ENCODE data around the gene CNN2. TPM values are rescaled to one million over a fixed set of nuclear protein-coding genes. Genes with fewer than 3 reads are reported as not detected.

Gene CNN2
- polyA plus RNA-seq, 1 donor from 2014 or later, result 42.8 TPM

DNA sequence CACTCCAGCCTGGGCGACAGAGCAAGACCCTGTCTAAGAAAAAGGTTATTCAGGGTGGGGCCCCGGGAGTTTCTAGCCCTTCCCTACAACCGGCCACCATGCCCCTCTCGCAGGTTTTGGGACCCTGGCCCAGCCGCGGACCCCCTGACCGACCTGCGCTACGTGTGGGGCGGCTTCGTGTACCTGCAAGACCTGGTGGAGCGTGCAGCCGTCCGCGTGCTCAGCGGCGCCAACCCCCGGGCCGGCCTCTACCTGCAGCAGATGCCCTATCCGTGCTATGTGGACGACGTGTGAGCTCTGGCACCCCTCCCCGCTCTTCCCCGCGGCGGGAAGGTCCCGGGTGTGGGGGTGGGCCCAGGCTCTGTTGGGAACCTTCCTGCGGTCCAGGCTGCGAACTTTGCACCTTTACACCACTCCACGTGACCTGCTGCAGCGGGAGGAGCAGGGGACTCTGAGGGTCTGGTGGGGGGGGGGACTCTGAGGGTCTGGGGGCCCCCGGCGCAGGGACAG is 19.8 kb downstream of the CNN2 start:
- H3K4me2 ChIP-seq (ENCODE audit: low read length), result no peak overlapping the region
- H3K9ac ChIP-seq (ENCODE audit: low read length), result no peak overlapping the region
- no peaks in the 10 kb centered on the region for H3K9me3 ChIP-seq (ENCODE audit: low read length)
- TF ChIP-seq EP300 (conservative IDR thresholded peaks at IDR 0.05; ENCODE audit: poor library complexity, severe bottlenecking) (no peak), RAD21 (conservative IDR thresholded peaks at IDR 0.05) (no peak), SMC3 (conservative IDR thresholded peaks at IDR 0.05; ENCODE audit: poor library complexity) (no peak), CTCF (IDR thresholded peaks at IDR 0.05; ENCODE audit: poor library complexity, severe bottlenecking) (no peak), POLR2AphosphoS5 (IDR thresholded peaks at IDR 0.05) (no peak), TAF1 (IDR thresholded peaks at IDR 0.05; ENCODE audit: low read depth) (no peak), MXI1 (conservative IDR thresholded peaks at IDR 0.05; ENCODE audit: poor library complexity, severe bottlenecking) (no peak)
- TF ChIP-seq, protein P1, sequence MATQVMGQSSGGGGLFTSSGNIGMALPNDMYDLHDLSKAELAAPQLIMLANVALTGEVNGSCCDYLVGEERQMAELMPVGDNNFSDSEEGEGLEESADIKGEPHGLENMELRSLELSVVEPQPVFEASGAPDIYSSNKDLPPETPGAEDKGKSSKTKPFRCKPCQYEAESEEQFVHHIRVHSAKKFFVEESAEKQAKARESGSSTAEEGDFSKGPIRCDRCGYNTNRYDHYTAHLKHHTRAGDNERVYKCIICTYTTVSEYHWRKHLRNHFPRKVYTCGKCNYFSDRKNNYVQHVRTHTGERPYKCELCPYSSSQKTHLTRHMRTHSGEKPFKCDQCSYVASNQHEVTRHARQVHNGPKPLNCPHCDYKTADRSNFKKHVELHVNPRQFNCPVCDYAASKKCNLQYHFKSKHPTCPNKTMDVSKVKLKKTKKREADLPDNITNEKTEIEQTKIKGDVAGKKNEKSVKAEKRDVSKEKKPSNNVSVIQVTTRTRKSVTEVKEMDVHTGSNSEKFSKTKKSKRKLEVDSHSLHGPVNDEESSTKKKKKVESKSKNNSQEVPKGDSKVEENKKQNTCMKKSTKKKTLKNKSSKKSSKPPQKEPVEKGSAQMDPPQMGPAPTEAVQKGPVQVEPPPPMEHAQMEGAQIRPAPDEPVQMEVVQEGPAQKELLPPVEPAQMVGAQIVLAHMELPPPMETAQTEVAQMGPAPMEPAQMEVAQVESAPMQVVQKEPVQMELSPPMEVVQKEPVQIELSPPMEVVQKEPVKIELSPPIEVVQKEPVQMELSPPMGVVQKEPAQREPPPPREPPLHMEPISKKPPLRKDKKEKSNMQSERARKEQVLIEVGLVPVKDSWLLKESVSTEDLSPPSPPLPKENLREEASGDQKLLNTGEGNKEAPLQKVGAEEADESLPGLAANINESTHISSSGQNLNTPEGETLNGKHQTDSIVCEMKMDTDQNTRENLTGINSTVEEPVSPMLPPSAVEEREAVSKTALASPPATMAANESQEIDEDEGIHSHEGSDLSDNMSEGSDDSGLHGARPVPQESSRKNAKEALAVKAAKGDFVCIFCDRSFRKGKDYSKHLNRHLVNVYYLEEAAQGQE (IDR thresholded peaks at IDR 0.05; ENCODE audit: borderline replicate concordance), result no peak
- no peak overlapping the region for H3K27ac ChIP-seq (ENCODE audit: low read length)
- no peaks in the 10 kb centered on the region for H4K20me1 ChIP-seq (ENCODE audit: insufficient read depth)
- no peaks in the 10 kb centered on the region for H3K27me3 ChIP-seq (ENCODE audit: insufficient read depth, low read depth, low read length)
- no peaks in the 10 kb centered on the region for H3K79me2 ChIP-seq (replicated peaks; ENCODE audit: insufficient read depth, low read length)
- no peak overlapping the region for H2AFZ ChIP-seq (ENCODE audit: low read depth, low read length)
- H3F3A ChIP-seq (ENCODE audit: insufficient read depth, low read length, poor library complexity, severe bottlenecking), result no peaks in the 10 kb centered on the region
- no peaks in the 10 kb centered on the region for H3K36me3 ChIP-seq (ENCODE audit: insufficient read depth, low read length)
- no peak overlapping the region for H3K4me3 ChIP-seq (ENCODE audit: low read length)
- no peaks in the 10 kb centered on the region for H3K9me2 ChIP-seq (ENCODE audit: insufficient read depth, low read length)

GRCh38 chr19:1046836-1047695 is 20.7 kb downstream of the CNN2 start:
- H3K4me2 ChIP-seq (ENCODE audit: low read length), result no peak overlapping the region
- no peak overlapping the region for H3K4me3 ChIP-seq (ENCODE audit: low read length)
- no peaks in the 10 kb centered on the region for H3K36me3 ChIP-seq (ENCODE audit: insufficient read depth, low read length)
- H3K27me3 ChIP-seq (ENCODE audit: insufficient read depth, low read depth, low read length), result no peaks in the 10 kb centered on the region
- H3K79me2 ChIP-seq (replicated peaks; ENCODE audit: insufficient read depth, low read length), result no peaks in the 10 kb centered on the region
- no peaks in the 10 kb centered on the region for H3K9me2 ChIP-seq (ENCODE audit: insufficient read depth, low read length)
- H3K9me3 ChIP-seq (ENCODE audit: low read length), result no peaks in the 10 kb centered on the region
- no peaks in the 10 kb centered on the region for H4K20me1 ChIP-seq (ENCODE audit: insufficient read depth)
- H2AFZ ChIP-seq (ENCODE audit: low read depth, low read length), result no peak overlapping the region
- no peak for TF ChIP-seq RAD21 (conservative IDR thresholded peaks at IDR 0.05)
- TF ChIP-seq CTCF (IDR thresholded peaks at IDR 0.05; ENCODE audit: poor library complexity, severe bottlenecking), result no peak
- no peak for TF ChIP-seq SMC3 (conservative IDR thresholded peaks at IDR 0.05; ENCODE audit: poor library complexity)
- no peak for TF ChIP-seq EP300 (conservative IDR thresholded peaks at IDR 0.05; ENCODE audit: poor library complexity, severe bottlenecking)
- no peak for TF ChIP-seq TAF1 (IDR thresholded peaks at IDR 0.05; ENCODE audit: low read depth)
- TF ChIP-seq EZH2 (IDR thresholded peaks at IDR 0.05; ENCODE audit: borderline replicate concordance, insufficient read depth, low read length, poor library complexity, severe bottlenecking), result no peak
- no peak for TF ChIP-seq MXI1 (conservative IDR thresholded peaks at IDR 0.05; ENCODE audit: poor library complexity, severe bottlenecking)
- no peak for TF ChIP-seq POLR2AphosphoS5 (IDR thresholded peaks at IDR 0.05)
- TF ChIP-seq, protein P1 (IDR thresholded peaks at IDR 0.05; ENCODE audit: borderline replicate concordance), result no peak
- H3K27ac ChIP-seq (ENCODE audit: low read length), result no peak overlapping the region
- no peak overlapping the region for H3K9ac ChIP-seq (ENCODE audit: low read length)
- H3F3A ChIP-seq (ENCODE audit: insufficient read depth, low read length, poor library complexity, severe bottlenecking), result no peaks in the 10 kb centered on the region

Data from neural cell (in vitro differentiated cells).